ENCODE data around the gene SKIDA1. TPM values are rescaled to one million over a fixed set of nuclear protein-coding genes. Genes with fewer than 3 reads are reported as not detected.

Gene SKIDA1
- total RNA-seq, 3 donors from 2014 or later = 0.03 to 2.4 (median 0.34) TPM

DNA sequence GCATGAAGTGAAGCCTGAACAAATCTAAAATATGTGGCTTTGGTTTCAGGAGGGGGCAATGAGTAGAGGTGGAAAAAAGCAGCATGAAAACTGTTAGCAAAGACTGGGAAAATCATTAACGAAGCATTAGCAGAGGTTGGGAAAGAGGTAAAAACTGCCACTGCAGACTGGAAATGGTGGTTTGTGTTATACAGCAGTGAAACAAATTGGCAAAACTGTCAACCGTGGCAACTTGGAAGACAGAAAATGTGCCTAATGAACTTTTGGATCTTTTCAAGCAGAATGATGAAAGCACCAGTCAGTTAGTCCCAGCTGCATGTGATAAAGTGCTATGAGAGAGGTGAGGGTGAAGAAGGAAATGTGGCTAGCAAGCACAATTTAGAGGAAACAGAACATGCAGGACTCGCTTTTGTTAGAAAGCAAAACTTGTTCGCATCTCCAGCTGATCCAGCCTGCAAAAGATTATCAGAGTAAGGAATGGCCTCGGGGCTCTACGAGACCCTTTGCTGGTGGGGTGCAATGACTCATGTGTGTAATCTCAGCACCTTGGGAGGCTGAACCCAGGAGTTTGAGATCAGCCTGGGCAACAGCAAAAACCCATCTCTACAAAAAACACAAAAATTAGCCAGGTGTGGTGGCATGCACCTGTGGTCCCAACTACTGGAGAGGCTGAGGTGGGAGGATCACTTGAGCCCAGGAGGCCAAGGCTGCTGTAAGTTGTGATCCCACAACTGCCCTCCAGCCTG, 45.7 kb downstream of the SKIDA1 start:
- no peaks in the 10 kb centered on the region for H3K4me1 ChIP-seq (ENCODE audit: low read depth)
- intact Hi-C loops (cut with DNase I, micrococcal nuclease) = no loop called here
- no peaks in the 10 kb centered on the region for H3K9me3 ChIP-seq
- no peak for DNase-seq
- no peak overlapping the region for H3K4me3 ChIP-seq
- H3K36me3 ChIP-seq (ENCODE audit: low read depth) = no peaks in the 10 kb centered on the region
- ATAC-seq = no peak
- TF ChIP-seq, protein P1, sequence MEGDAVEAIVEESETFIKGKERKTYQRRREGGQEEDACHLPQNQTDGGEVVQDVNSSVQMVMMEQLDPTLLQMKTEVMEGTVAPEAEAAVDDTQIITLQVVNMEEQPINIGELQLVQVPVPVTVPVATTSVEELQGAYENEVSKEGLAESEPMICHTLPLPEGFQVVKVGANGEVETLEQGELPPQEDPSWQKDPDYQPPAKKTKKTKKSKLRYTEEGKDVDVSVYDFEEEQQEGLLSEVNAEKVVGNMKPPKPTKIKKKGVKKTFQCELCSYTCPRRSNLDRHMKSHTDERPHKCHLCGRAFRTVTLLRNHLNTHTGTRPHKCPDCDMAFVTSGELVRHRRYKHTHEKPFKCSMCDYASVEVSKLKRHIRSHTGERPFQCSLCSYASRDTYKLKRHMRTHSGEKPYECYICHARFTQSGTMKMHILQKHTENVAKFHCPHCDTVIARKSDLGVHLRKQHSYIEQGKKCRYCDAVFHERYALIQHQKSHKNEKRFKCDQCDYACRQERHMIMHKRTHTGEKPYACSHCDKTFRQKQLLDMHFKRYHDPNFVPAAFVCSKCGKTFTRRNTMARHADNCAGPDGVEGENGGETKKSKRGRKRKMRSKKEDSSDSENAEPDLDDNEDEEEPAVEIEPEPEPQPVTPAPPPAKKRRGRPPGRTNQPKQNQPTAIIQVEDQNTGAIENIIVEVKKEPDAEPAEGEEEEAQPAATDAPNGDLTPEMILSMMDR (IDR thresholded peaks at IDR 0.05) = no peak

DNA sequence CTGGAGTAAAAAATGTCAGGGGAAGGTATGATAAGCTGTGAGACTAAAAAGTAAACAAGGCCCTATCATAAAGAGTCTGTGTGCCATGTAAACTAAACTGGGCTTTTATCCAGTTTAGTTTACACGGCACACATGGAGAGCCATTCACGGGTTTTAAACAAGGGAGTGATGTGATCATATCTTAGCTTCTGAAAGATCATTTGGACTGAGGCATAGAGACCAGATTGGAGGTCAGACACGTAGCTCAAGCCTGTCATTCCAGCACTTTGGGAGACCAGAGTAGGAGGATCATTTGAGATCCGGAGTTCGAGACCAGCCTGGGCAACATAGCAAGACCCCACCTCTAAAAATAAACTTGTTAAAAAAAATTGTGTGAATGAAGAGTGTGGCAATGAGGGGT, 50.1 kb downstream of the SKIDA1 start:
- Histone ChIP-seq H3K9me3 (no peaks in the 10 kb centered on the region), H3K4me3 (no peak overlapping the region), H3K36me3 (ENCODE audit: low read depth) (no peaks in the 10 kb centered on the region), H3K4me1 (ENCODE audit: low read depth) (no peaks in the 10 kb centered on the region)
- no peak for DNase-seq
- ATAC-seq = no peak
- intact Hi-C loops (cut with DNase I, micrococcal nuclease) = no loop called here
- TF ChIP-seq, protein P1 (IDR thresholded peaks at IDR 0.05) = no peak

DNA sequence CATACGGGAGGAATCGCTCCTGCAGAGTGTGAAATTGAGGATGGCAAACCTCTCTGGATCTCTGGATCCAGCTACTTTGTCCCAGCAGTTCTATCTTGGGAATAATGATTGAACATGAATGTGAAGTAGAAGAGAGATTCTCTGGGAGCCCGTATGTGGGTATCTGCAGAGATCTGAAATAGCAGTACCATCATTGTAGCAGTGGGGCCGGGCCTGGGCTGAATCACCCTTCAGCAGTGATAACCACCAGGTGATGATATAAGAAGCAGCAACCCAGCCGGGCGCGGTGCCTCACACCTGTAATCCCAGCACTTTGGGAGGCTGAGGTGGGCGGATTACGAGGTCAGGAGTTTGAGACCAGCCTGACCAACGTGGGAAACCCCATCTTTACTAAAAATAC, 51.9 kb downstream of the SKIDA1 start:
- intact Hi-C loops (cut with DNase I, micrococcal nuclease) = no loop called here

DNA sequence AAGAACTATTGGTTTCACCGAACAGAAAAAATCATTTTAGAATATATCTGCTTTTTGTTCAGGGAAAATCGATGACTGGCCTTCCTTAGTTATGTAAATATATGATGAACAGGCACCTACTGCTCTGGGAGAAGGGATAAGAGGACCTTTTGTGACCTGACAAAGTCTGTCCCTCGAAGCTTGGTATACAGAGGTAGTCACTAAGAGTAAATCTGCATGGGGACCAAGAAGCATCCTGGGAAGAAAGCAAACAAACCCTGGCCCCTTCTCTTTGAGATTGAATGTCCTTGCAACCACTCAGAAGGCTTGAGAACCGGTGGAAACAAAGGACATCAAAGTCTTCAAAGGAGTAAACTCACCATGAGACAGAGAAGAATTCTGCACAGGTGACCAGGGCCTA, 52.3 kb downstream of the SKIDA1 start:
- Histone ChIP-seq H3K4me3 (no peak overlapping the region), H3K36me3 (ENCODE audit: low read depth) (no peaks in the 10 kb centered on the region), H3K9me3 (no peaks in the 10 kb centered on the region), H3K4me1 (ENCODE audit: low read depth) (no peaks in the 10 kb centered on the region)
- ATAC-seq (no peak), DNase-seq (no peak)
- intact Hi-C loops (cut with DNase I, micrococcal nuclease) = no loop called here
- TF ChIP-seq, protein P1 (IDR thresholded peaks at IDR 0.05) = no peak

More for the DNA sequence above, 51.9 kb downstream of the SKIDA1 start:
- H3K4me1 ChIP-seq (ENCODE audit: low read depth) = no peaks in the 10 kb centered on the region
- TF ChIP-seq, protein P1 (IDR thresholded peaks at IDR 0.05) = no peak
- ATAC-seq = no peak
- DNase-seq = no peak
- H3K9me3 ChIP-seq = no peaks in the 10 kb centered on the region
- H3K4me3 ChIP-seq = no peak overlapping the region
- H3K36me3 ChIP-seq (ENCODE audit: low read depth) = no peaks in the 10 kb centered on the region

DNA sequence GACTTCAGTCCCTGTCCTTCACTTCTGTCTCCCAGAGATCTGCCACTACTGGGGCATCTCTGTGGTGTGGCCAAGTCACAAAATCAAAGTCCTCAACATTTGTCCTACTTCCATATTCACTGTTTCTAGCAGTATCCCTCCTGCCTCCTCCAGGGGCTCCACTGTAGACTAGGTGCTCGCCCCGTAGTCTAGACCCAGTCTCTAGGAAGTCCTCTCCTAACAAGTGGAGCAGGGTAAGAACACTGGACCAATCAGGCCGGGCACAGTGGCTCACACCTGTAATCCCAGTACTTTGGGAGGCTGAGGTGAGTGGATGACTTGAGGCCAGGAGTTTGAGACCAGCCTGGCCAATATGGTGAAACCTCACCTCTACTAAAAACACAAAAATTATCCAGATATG, 57.4 kb downstream of the SKIDA1 start:
- TF ChIP-seq, protein P1 (IDR thresholded peaks at IDR 0.05) = no peak
- no peak overlapping the region for H3K4me3 ChIP-seq
- DNase-seq (no peak), ATAC-seq (no peak)
- no peaks in the 10 kb centered on the region for H3K9me3 ChIP-seq
- no peaks in the 10 kb centered on the region for H3K4me1 ChIP-seq (ENCODE audit: low read depth)
- intact Hi-C loops (cut with DNase I, micrococcal nuclease) = no loop called here
- no peaks in the 10 kb centered on the region for H3K36me3 ChIP-seq (ENCODE audit: low read depth)

All from mucosa of descending colon (tissue), 3 donors.